Endothelial cell (in vitro differentiated cells): Measurements from ENCODE around the gene NCOA1. TPM values are rescaled to one million over a fixed set of nuclear protein-coding genes. Genes with fewer than 3 reads are reported as not detected.

Experiments used
- DNase-seq: peaks from one replicate; pipeline ENCODE4 v3.0.0; 2021; ENCODE audit warnings: low spot score
- H3K27ac Mint-ChIP-seq: one replicate; pipeline ENCODE4 v1.8.0; 2021; ENCODE audit warnings: mixed read lengths, inconsistent platforms; ENCODE audit not compliant: unreplicated experiment
- H3K27me3 Mint-ChIP-seq: one replicate; pipeline ENCODE4 v1.8.0; 2021; ENCODE audit warnings: mild to moderate bottlenecking, moderate library complexity, mixed read lengths, inconsistent platforms; ENCODE audit not compliant: unreplicated experiment
- H3K36me3 Mint-ChIP-seq: one replicate; pipeline ENCODE4 v1.8.0; 2021; ENCODE audit warnings: mild to moderate bottlenecking, low read depth, mixed read lengths, inconsistent platforms; ENCODE audit not compliant: unreplicated experiment
- H3K4me1 Mint-ChIP-seq: one replicate; pipeline ENCODE4 v1.8.0; 2021; ENCODE audit warnings: mild to moderate bottlenecking, mixed read lengths, inconsistent platforms; ENCODE audit not compliant: unreplicated experiment
- H3K4me3 Mint-ChIP-seq: one replicate; pipeline ENCODE4 v1.8.0; 2021; ENCODE audit warnings: mild to moderate bottlenecking, mixed read lengths, inconsistent platforms; ENCODE audit not compliant: unreplicated experiment
- H3K9me3 Mint-ChIP-seq: one replicate; pipeline ENCODE4 v1.8.0; 2021; ENCODE audit warnings: mixed read lengths, inconsistent platforms; ENCODE audit not compliant: unreplicated experiment
- total RNA-seq: library from RNA; stranded (reverse); fragmentation: NEBNext Ultra II Directional; extraction: Animal tissue kit (Norgen Biotek cat#: 25700); gene quantifications from one replicate; pipeline ENCODE4 v1.2.1, GENCODE V29; 2021; ENCODE audit not compliant: unreplicated experiment
- TF ChIP-seq, protein P1 (sequence below): fragments of 200-600 bp; sonication (generic); IDR thresholded peaks from one replicate; pipeline ENCODE4 v1.5.0; 2021; ENCODE audit warnings: antibody characterized with exemption; ENCODE audit not compliant: unreplicated experiment

NCOA1 gene
- total RNA-seq, 1 donor from 2014 or later: 47.4 TPM

DNA sequence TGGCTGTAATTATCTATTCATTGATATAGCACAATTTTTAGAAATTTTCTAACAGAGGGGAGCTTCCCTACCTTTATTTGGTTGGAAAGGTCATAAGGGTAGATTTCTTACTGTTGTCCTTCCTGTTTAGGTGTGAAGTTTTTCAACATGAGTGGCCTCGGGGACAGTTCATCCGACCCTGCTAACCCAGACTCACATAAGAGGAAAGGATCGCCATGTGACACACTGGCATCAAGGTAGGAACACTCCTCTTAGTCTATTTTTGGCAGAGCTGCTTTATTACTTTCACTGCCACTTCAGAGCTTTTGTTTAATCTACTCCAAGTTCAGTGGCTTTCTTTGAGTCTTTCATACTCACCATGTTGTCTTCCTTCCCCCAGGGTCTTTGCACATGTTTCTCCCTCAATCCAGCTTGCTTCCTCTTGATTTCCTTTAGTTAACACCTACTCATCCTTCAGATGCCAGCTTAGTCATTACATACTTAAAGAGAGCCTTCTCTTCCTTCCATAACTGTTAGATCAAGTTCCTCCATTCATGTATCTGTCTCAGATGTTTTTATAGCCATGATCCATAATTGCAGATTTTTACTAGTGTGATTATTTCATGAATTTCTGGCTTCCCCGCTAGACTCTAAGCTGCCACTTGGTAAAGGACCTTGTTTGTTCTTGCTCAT lies 167.6 kb downstream of the NCOA1 start:
- Mint-ChIP-seq H3K9me3 (no peaks in the 10 kb centered on the region), H3K27ac (no peak overlapping the region), H3K4me3 (no peak overlapping the region), H3K36me3 (peaks cover 6% of the 10 kb centered on the region), H3K27me3 (peaks cover 1% of the 10 kb centered on the region), H3K4me1 (no peaks in the 10 kb centered on the region)
- DNase-seq: no peak
- TF ChIP-seq, protein P1, sequence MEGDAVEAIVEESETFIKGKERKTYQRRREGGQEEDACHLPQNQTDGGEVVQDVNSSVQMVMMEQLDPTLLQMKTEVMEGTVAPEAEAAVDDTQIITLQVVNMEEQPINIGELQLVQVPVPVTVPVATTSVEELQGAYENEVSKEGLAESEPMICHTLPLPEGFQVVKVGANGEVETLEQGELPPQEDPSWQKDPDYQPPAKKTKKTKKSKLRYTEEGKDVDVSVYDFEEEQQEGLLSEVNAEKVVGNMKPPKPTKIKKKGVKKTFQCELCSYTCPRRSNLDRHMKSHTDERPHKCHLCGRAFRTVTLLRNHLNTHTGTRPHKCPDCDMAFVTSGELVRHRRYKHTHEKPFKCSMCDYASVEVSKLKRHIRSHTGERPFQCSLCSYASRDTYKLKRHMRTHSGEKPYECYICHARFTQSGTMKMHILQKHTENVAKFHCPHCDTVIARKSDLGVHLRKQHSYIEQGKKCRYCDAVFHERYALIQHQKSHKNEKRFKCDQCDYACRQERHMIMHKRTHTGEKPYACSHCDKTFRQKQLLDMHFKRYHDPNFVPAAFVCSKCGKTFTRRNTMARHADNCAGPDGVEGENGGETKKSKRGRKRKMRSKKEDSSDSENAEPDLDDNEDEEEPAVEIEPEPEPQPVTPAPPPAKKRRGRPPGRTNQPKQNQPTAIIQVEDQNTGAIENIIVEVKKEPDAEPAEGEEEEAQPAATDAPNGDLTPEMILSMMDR: no peak

DNA sequence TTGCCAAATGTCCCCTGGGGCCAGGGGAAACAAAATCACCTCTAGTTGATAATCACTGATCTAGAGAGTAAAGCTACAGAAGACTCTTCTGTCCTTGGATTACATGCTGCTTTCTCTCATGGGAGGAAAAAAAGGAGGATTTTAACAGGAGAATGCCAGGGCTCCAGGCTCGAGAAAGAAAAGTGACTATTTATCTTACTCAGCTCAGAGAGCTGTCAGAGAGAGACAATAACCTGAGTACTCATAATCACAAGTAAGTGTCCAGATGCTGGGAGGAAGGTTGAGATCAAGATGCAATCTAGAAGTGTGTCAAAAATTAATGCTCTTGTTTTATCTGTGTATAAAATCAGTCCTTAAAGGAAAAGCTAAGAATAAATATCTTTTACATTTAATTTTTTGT lies 168.8 kb downstream of the NCOA1 start:
- H3K27me3 Mint-ChIP-seq: peaks cover 1% of the 10 kb centered on the region
- peaks cover 8% of the 10 kb centered on the region for H3K36me3 Mint-ChIP-seq
- H3K9me3 Mint-ChIP-seq: no peaks in the 10 kb centered on the region
- TF ChIP-seq, protein P1: no peak
- no peaks in the 10 kb centered on the region for H3K4me1 Mint-ChIP-seq
- no peak overlapping the region for H3K4me3 Mint-ChIP-seq
- H3K27ac Mint-ChIP-seq: no peak overlapping the region
- DNase-seq: no peak

DNA sequence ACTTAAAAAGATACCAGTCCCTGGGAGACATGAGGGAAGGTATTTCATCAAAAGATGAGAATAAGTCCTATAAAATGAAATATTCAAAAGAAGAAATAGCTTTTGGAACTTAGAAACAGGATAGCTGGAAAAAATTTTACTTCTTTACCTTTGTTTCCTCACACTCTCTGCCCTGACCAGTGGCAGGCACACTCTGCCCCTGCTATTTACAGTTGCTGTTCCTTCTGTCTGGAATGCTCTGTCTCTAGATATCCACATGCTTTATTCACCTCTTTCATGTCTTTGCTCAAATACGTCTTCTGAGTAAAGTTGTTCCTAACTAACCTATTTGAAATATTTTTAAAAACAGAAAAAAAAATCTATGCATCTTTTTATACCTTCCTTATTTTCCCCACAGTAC lies 176.5 kb downstream of the NCOA1 start:
- Mint-ChIP-seq H3K27ac (no peak overlapping the region), H3K36me3 (peaks cover 4% of the 10 kb centered on the region), H3K9me3 (no peaks in the 10 kb centered on the region), H3K4me1 (no peaks in the 10 kb centered on the region), H3K4me3 (no peak overlapping the region), H3K27me3 (no peaks in the 10 kb centered on the region)
- TF ChIP-seq, protein P1: no peak
- DNase-seq: no peak

DNA sequence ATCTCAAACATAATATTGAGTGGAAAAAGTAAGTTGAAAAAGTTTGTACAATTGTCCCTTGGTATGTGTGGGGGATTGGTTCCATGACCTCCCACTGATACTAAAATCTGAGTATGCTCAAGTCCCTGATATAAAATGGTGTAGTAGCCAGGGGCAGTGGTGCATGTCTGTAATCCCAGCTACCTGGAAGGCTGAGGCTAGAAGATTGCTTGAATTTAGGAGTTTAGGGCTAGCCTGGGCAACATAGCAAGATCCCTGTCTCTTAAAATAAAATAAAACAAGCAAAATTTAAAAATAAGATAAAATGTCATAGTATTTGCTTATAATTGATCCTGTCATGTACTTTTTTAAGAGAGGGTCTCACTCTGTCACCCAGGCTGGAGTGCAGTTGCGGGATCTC lies 180.2 kb downstream of the NCOA1 start:
- Mint-ChIP-seq H3K27me3 (peaks cover 2% of the 10 kb centered on the region), H3K4me3 (no peak overlapping the region), H3K27ac (no peak overlapping the region), H3K4me1 (peaks cover 3% of the 10 kb centered on the region), H3K9me3 (no peaks in the 10 kb centered on the region), H3K36me3 (peaks cover 3% of the 10 kb centered on the region)
- TF ChIP-seq, protein P1: no peak
- no peak for DNase-seq

DNA sequence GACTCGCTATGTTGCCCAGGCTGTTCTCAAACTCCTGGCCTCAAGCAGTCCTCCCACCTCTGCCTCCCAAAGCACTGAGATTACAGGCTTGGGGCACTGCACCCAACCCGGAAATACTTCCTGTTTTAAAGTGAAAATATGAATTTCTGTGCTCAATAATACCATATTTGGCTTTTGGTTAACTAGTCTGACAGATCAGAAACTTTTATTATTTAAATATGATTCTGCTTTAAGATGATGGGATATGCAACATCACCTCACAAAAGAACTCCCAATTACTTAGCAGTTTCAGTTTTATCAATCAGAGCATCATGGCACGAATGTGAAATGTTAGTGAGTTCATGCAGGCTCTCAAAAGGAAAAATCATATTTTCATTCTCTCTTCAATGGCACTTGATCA lies 181.5 kb downstream of the NCOA1 start:
- peaks cover 3% of the 10 kb centered on the region for H3K4me1 Mint-ChIP-seq
- TF ChIP-seq, protein P1: no peak
- H3K9me3 Mint-ChIP-seq: no peaks in the 10 kb centered on the region
- no peak for DNase-seq
- no peak overlapping the region for H3K27ac Mint-ChIP-seq
- H3K4me3 Mint-ChIP-seq: no peak overlapping the region
- H3K36me3 Mint-ChIP-seq: peaks cover 10% of the 10 kb centered on the region
- H3K27me3 Mint-ChIP-seq: peaks cover 2% of the 10 kb centered on the region
